OCI-LY1 (cell line): ENCODE measurements around the gene PDE4D.

Experiments
- H2AFZ ChIP-seq: fragments of 200-600 bp; sonication (generic), shearing (Covaris generic); 2 replicates; pipeline ENCODE4 v1.6.0; 2014; ENCODE audit warnings: antibody characterized with exemption, mild to moderate bottlenecking, low read length
- H3F3A ChIP-seq: fragments of 200-600 bp; sonication (generic), shearing (Covaris generic); 2 replicates; pipeline ENCODE4 v1.6.0; 2014; ENCODE audit warnings: mild to moderate bottlenecking, antibody characterized with exemption, low read length, moderate library complexity; ENCODE audit not compliant: insufficient read depth
- H3K27ac ChIP-seq: fragments of 200-600 bp; sonication (generic); 2 replicates; pipeline ENCODE4 v1.5.1; 2014; ENCODE audit warnings: low read length, mixed run types, mild to moderate bottlenecking, low read depth; ENCODE audit not compliant: poor library complexity, severe bottlenecking
- H3K27me3 ChIP-seq: fragments of 200-600 bp; sonication (generic); 2 replicates; pipeline ENCODE4 v1.6.0; 2014; ENCODE audit warnings: antibody characterized with exemption, mild to moderate bottlenecking, low read length, moderate library complexity; ENCODE audit not compliant: insufficient read depth
- H3K36me3 ChIP-seq: fragments of 200-600 bp; sonication (generic); 2 replicates; pipeline ENCODE4 v1.6.1; 2014; ENCODE audit warnings: mild to moderate bottlenecking, antibody characterized with exemption, low read length, moderate library complexity, mixed read lengths; ENCODE audit not compliant: insufficient read depth
- H3K4me1 ChIP-seq: fragments of 200-600 bp; sonication (generic); 2 replicates; pipeline ENCODE4 v1.5.1; 2014; ENCODE audit warnings: mild to moderate bottlenecking, low read length, moderate library complexity; ENCODE audit not compliant: insufficient read depth, severe bottlenecking
- H3K4me2 ChIP-seq: fragments of 200-600 bp; sonication (generic), shearing (Covaris generic); 2 replicates; pipeline ENCODE4 v1.6.1; 2014; ENCODE audit warnings: low read length
- H3K4me3 ChIP-seq: fragments of 200-600 bp; sonication (generic); 2 replicates; pipeline ENCODE4 v1.5.1; 2014; ENCODE audit warnings: low read length, low read depth, mild to moderate bottlenecking, mixed read lengths; ENCODE audit not compliant: poor library complexity, severe bottlenecking
- H3K79me2 ChIP-seq: fragments of 200-600 bp; shearing (Covaris generic); 2 replicates; pipeline ENCODE4 v1.6.1; 2016; ENCODE audit warnings: mixed run types, low read length, mixed read lengths; ENCODE audit not compliant: insufficient read depth
- H3K9ac ChIP-seq: fragments of 200-600 bp; sonication (generic), shearing (Covaris generic); 2 replicates; pipeline ENCODE4 v1.6.1; 2014; ENCODE audit warnings: mild to moderate bottlenecking, low read length, mixed read lengths
- H3K9me2 ChIP-seq: fragments of 200-600 bp; sonication (generic), shearing (Covaris generic); 2 replicates; pipeline ENCODE4 v1.6.1; 2014; ENCODE audit warnings: low read depth, mild to moderate bottlenecking, low read length, mixed read lengths
- H3K9me3 ChIP-seq: fragments of 200-600 bp; shearing (Covaris generic); 2 replicates; pipeline ENCODE4 v1.6.1; 2014; ENCODE audit warnings: low read length, mixed read lengths
- H4K20me1 ChIP-seq: fragments of 200-600 bp; sonication (generic), shearing (Covaris generic); 2 replicates; pipeline ENCODE4 v1.6.0; 2016; ENCODE audit warnings: mild to moderate bottlenecking, low read length; ENCODE audit not compliant: insufficient read depth
- EZH2 ChIP-seq: fragments of 200-600 bp; sonication (generic), shearing (Covaris generic); IDR thresholded peaks from 2 replicates; pipeline ENCODE4 v1.8.0; 2017; ENCODE audit warnings: borderline replicate concordance, mixed run types, mild to moderate bottlenecking, antibody characterized with exemption, low read length, moderate library complexity, mixed read lengths
- TF ChIP-seq, protein P1 (sequence below): fragments of 200-600 bp; sonication (generic), shearing (Covaris generic); IDR thresholded peaks from 2 replicates; pipeline ENCODE4 v1.5.1; 2017; ENCODE audit warnings: mild to moderate bottlenecking, antibody characterized with exemption, low read length, moderate library complexity, mixed read lengths

PDE4D gene

DNA sequence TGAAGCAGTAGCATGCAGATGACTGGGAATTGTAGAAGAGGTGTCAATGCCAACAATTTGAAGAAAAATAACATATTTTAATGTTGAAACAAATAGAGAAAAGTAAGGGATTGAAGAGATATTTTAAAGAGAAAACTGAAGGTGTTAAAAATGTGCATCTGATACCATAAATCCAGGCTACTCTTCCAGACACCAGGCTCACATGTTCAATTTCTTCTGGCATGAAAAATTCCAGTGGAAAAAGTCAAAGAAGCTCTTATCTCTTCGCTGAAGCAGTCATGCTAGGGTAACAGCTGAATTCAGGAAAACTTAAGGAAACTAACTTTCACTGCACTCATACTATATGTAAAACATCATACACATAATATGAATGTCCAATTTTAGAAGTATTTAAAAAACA, 335.0 kb downstream of the PDE4D start:
- Histone ChIP-seq H3K27me3 (no peaks in the 10 kb centered on the region), H3F3A (no peaks in the 10 kb centered on the region), H3K4me2 (no peak overlapping the region), H3K36me3 (no peaks in the 10 kb centered on the region), H3K9me2 (no peaks in the 10 kb centered on the region), H3K9me3 (no peaks in the 10 kb centered on the region), H3K9ac (no peak overlapping the region), H3K4me3 (no peak overlapping the region), H3K4me1 (no peaks in the 10 kb centered on the region), H2AFZ (no peak overlapping the region), H4K20me1 (no peaks in the 10 kb centered on the region), H3K27ac (no peak overlapping the region), H3K79me2 (no peaks in the 10 kb centered on the region)
- no peak for TF ChIP-seq EZH2
- TF ChIP-seq, protein P1, sequence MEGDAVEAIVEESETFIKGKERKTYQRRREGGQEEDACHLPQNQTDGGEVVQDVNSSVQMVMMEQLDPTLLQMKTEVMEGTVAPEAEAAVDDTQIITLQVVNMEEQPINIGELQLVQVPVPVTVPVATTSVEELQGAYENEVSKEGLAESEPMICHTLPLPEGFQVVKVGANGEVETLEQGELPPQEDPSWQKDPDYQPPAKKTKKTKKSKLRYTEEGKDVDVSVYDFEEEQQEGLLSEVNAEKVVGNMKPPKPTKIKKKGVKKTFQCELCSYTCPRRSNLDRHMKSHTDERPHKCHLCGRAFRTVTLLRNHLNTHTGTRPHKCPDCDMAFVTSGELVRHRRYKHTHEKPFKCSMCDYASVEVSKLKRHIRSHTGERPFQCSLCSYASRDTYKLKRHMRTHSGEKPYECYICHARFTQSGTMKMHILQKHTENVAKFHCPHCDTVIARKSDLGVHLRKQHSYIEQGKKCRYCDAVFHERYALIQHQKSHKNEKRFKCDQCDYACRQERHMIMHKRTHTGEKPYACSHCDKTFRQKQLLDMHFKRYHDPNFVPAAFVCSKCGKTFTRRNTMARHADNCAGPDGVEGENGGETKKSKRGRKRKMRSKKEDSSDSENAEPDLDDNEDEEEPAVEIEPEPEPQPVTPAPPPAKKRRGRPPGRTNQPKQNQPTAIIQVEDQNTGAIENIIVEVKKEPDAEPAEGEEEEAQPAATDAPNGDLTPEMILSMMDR, result no peak

DNA sequence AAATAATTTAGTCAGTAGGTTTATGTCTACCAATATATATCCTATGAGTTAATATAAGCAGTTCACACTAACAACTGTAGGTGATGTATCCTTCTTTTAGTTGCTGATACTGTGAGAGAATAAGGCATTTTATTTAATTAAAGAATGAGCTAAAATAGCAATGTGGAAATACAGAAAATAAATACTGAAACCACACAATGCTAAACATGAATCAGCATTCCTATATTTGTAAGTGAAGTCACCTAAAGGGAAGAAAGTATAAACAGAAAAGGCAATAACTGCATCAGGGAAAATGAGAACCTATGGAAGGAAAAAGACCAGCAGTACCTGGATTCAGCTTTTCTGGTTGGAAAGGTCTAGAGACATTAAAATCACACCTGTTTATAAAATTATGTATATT, 336.0 kb downstream of the PDE4D start:
- TF ChIP-seq, protein P1, result no peak
- TF ChIP-seq EZH2, result no peak

DNA sequence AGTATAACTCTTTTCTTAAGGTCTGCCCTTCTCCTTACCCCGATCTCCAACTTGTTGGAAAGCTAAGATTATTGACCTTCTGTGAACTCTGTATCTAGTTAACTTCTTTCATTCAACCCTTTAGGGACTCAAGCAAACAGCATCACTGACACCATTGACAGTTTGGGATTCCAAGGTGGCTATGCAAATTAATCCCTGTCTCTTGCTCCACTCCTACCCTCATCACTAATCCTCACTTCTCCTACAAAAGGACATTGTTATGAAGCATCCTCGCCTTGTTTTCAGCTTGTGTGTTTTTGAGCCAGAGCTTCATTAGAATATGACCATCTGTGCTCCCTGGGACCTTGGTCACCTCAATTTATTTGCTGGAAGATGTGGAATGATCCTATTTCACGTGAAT, 337.9 kb downstream of the PDE4D start:
- Histone ChIP-seq H2AFZ (no peak overlapping the region), H3F3A (no peaks in the 10 kb centered on the region), H3K36me3 (no peaks in the 10 kb centered on the region), H3K4me2 (no peak overlapping the region), H4K20me1 (no peaks in the 10 kb centered on the region), H3K4me1 (no peaks in the 10 kb centered on the region), H3K27ac (no peak overlapping the region), H3K9me2 (no peaks in the 10 kb centered on the region), H3K27me3 (no peaks in the 10 kb centered on the region), H3K9ac (no peak overlapping the region), H3K9me3 (no peaks in the 10 kb centered on the region), H3K79me2 (no peaks in the 10 kb centered on the region), H3K4me3 (no peak overlapping the region)
- TF ChIP-seq, protein P1, result no peak
- TF ChIP-seq EZH2, result no peak

More for the DNA sequence above, 336.0 kb downstream of the PDE4D start:
- Histone ChIP-seq H3K9me3 (no peaks in the 10 kb centered on the region), H3K4me2 (no peak overlapping the region), H3F3A (no peaks in the 10 kb centered on the region), H3K4me3 (no peak overlapping the region), H2AFZ (no peak overlapping the region), H3K27ac (no peak overlapping the region), H3K9ac (no peak overlapping the region), H3K9me2 (no peaks in the 10 kb centered on the region), H3K4me1 (no peaks in the 10 kb centered on the region), H4K20me1 (no peaks in the 10 kb centered on the region), H3K36me3 (no peaks in the 10 kb centered on the region), H3K79me2 (no peaks in the 10 kb centered on the region), H3K27me3 (no peaks in the 10 kb centered on the region)
